HEK293 (cell line): ENCODE data around the gene ATAD1.
A peak's percentile ranks its signal among the peaks of the same experiment; 100 is the strongest.

Experiments
- FEZF1 ChIP-seq: fragments of 450-650 bp; formaldehyde crosslinking; IDR thresholded peaks from 2 replicates; pipeline ENCODE4 v1.5.1; 2016; ENCODE audit warnings: missing biosample characterization, missing genetic modification characterization
- GLI2 ChIP-seq: fragments of 450-650 bp; formaldehyde crosslinking; IDR thresholded peaks from 2 replicates; pipeline ENCODE4; 2017; ENCODE audit warnings: missing biosample characterization, missing genetic modification characterization, low read depth, borderline replicate concordance
- GLI4 ChIP-seq: fragments of 450-650 bp; formaldehyde crosslinking; IDR thresholded peaks from 2 replicates; pipeline ENCODE4 v1.5.1; 2016; ENCODE audit warnings: missing biosample characterization, missing genetic modification characterization
- GLIS1 ChIP-seq: fragments of 450-650 bp; formaldehyde crosslinking; IDR thresholded peaks from 2 replicates; pipeline ENCODE4 v1.5.1; 2016; ENCODE audit warnings: missing biosample characterization, missing genetic modification characterization
- HOXA7 ChIP-seq: sonication (generic); formaldehyde crosslinking; IDR thresholded peaks from 2 replicates; pipeline ENCODE4 v1.8.1; 2022; ENCODE audit warnings: missing genetic modification reagents, borderline replicate concordance
- KLF16 ChIP-seq: fragments of 450-650 bp; formaldehyde crosslinking; IDR thresholded peaks from 2 replicates; pipeline ENCODE4 v1.5.1; 2017; ENCODE audit warnings: missing biosample characterization, missing genetic modification characterization
- KLF7 ChIP-seq: fragments of 450-650 bp; formaldehyde crosslinking; IDR thresholded peaks from 2 replicates; pipeline ENCODE4 v1.5.1; 2016; ENCODE audit warnings: missing biosample characterization, missing genetic modification characterization, borderline replicate concordance
- SCRT1 ChIP-seq: fragments of 450-650 bp; formaldehyde crosslinking; IDR thresholded peaks from 2 replicates; pipeline ENCODE4 v1.5.1; 2016; ENCODE audit warnings: missing biosample characterization, missing genetic modification characterization, borderline replicate concordance
- WT1 ChIP-seq: fragments of 450-650 bp; formaldehyde crosslinking; IDR thresholded peaks from 2 replicates; pipeline ENCODE4 v1.5.1; 2016; ENCODE audit warnings: missing biosample characterization, missing genetic modification characterization
- ZBTB48 ChIP-seq: fragments of 450-650 bp; formaldehyde crosslinking; IDR thresholded peaks from 2 replicates; pipeline ENCODE4 v1.5.1; 2016; ENCODE audit warnings: missing biosample characterization, missing genetic modification characterization
- ZEB2 ChIP-seq: fragments of 450-650 bp; formaldehyde crosslinking; IDR thresholded peaks from 2 replicates; pipeline ENCODE4 v1.5.1; 2016; ENCODE audit warnings: missing biosample characterization, missing genetic modification characterization
- ZFP41 ChIP-seq: fragments of 450-650 bp; formaldehyde crosslinking; IDR thresholded peaks from 2 replicates; pipeline ENCODE4 v1.5.1; 2016; ENCODE audit warnings: missing biosample characterization, missing genetic modification characterization, borderline replicate concordance
- ZNF16 ChIP-seq: fragments of 450-650 bp; formaldehyde crosslinking; IDR thresholded peaks from 2 replicates; pipeline ENCODE4 v1.5.1; 2016; ENCODE audit warnings: low read depth, missing biosample characterization, missing genetic modification characterization
- ZNF18 ChIP-seq: fragments of 450-650 bp; formaldehyde crosslinking; IDR thresholded peaks from 2 replicates; pipeline ENCODE4 v1.5.1; 2016; ENCODE audit warnings: missing biosample characterization, missing genetic modification characterization
- ZNF202 ChIP-seq: fragments of 450-650 bp; formaldehyde crosslinking; IDR thresholded peaks from 2 replicates; pipeline ENCODE4 v1.5.1; 2016; ENCODE audit warnings: missing biosample characterization, missing genetic modification characterization, borderline replicate concordance
- ZNF221 ChIP-seq: fragments of 450-650 bp; formaldehyde crosslinking; IDR thresholded peaks from 2 replicates; pipeline ENCODE4 v1.5.1; 2017; ENCODE audit warnings: missing biosample characterization, missing genetic modification characterization, borderline replicate concordance
- ZNF292 ChIP-seq: fragments of 450-650 bp; formaldehyde crosslinking; IDR thresholded peaks from 2 replicates; pipeline ENCODE4 v1.5.1; 2016; ENCODE audit warnings: low read depth, missing biosample characterization, missing genetic modification characterization, borderline replicate concordance
- ZNF302 ChIP-seq: fragments of 450-650 bp; formaldehyde crosslinking; IDR thresholded peaks from 2 replicates; pipeline ENCODE4 v1.5.1; 2016; ENCODE audit warnings: missing biosample characterization, missing genetic modification characterization, low read depth
- ZNF324 ChIP-seq: fragments of 450-650 bp; formaldehyde crosslinking; IDR thresholded peaks from 2 replicates; pipeline ENCODE4 v1.5.1; 2016; ENCODE audit warnings: missing biosample characterization, missing genetic modification characterization
- ZNF341 ChIP-seq: fragments of 450-650 bp; formaldehyde crosslinking; IDR thresholded peaks from 2 replicates; pipeline ENCODE4; 2016; ENCODE audit warnings: low read depth, missing biosample characterization, missing genetic modification characterization
- ZNF354C ChIP-seq: fragments of 450-650 bp; formaldehyde crosslinking; IDR thresholded peaks from 2 replicates; pipeline ENCODE4 v1.5.1; 2016; ENCODE audit warnings: missing biosample characterization, missing genetic modification characterization, low read depth, borderline replicate concordance
- ZNF37A ChIP-seq: fragments of 450-650 bp; IDR thresholded peaks from 2 replicates; pipeline ENCODE4 v1.5.1; 2018; ENCODE audit warnings: missing biosample characterization, missing genetic modification characterization
- ZNF433 ChIP-seq: fragments of 450-650 bp; formaldehyde crosslinking; IDR thresholded peaks from 2 replicates; pipeline ENCODE4 v1.5.1; 2016; ENCODE audit warnings: missing biosample characterization, missing genetic modification characterization, low read depth
- ZNF510 ChIP-seq: fragments of 450-650 bp; formaldehyde crosslinking; IDR thresholded peaks from 2 replicates; pipeline ENCODE4 v1.5.1; 2018; ENCODE audit warnings: mild to moderate bottlenecking, missing genetic modification characterization, missing biosample characterization; ENCODE audit not compliant: insufficient replicate concordance
- ZNF514 ChIP-seq: fragments of 450-650 bp; formaldehyde crosslinking; IDR thresholded peaks from 2 replicates; pipeline ENCODE4 v1.5.1; 2016; ENCODE audit warnings: missing biosample characterization, missing genetic modification characterization
- ZNF558 ChIP-seq: fragments of 450-650 bp; formaldehyde crosslinking; IDR thresholded peaks from 2 replicates; pipeline ENCODE4 v1.5.1; 2016; ENCODE audit warnings: missing biosample characterization, missing genetic modification characterization
- ZNF561 ChIP-seq: fragments of 450-650 bp; IDR thresholded peaks from 2 replicates; pipeline ENCODE4 v1.5.1; 2018; ENCODE audit warnings: missing biosample characterization, missing genetic modification characterization, borderline replicate concordance
- ZNF571 ChIP-seq: fragments of 450-650 bp; formaldehyde crosslinking; IDR thresholded peaks from 2 replicates; pipeline ENCODE4 v1.5.0; 2017; ENCODE audit warnings: missing biosample characterization, missing genetic modification characterization
- ZNF623 ChIP-seq: fragments of 450-650 bp; formaldehyde crosslinking; IDR thresholded peaks from 2 replicates; pipeline ENCODE4 v1.5.1; 2016; ENCODE audit warnings: missing biosample characterization, missing genetic modification characterization
- ZNF654 ChIP-seq: fragments of 450-650 bp; formaldehyde crosslinking; IDR thresholded peaks from 2 replicates; pipeline ENCODE4 v1.5.1; 2016; ENCODE audit warnings: low read depth, missing biosample characterization, missing genetic modification characterization
- ZNF670 ChIP-seq: fragments of 450-650 bp; formaldehyde crosslinking; IDR thresholded peaks from 2 replicates; pipeline ENCODE4 v1.5.1; 2016; ENCODE audit warnings: missing biosample characterization, missing genetic modification characterization, low read depth
- ZNF777 ChIP-seq: fragments of 450-650 bp; formaldehyde crosslinking; IDR thresholded peaks from 2 replicates; pipeline ENCODE4 v1.5.1; 2017; ENCODE audit warnings: missing biosample characterization, missing genetic modification characterization, borderline replicate concordance
- ZSCAN23 ChIP-seq: fragments of 450-650 bp; formaldehyde crosslinking; IDR thresholded peaks from 2 replicates; pipeline ENCODE4 v1.5.1; 2016; ENCODE audit warnings: missing biosample characterization, missing genetic modification characterization
- TF ChIP-seq, protein P1 (sequence below): fragments of 450-650 bp; formaldehyde crosslinking; IDR thresholded peaks from 2 replicates; pipeline ENCODE4 v1.5.1; 2017; ENCODE audit warnings: missing biosample characterization, missing genetic modification characterization
- TF ChIP-seq, protein P2 (sequence below): fragments of 450-650 bp; formaldehyde crosslinking; IDR thresholded peaks from 2 replicates; pipeline ENCODE4 v1.5.1; 2016; ENCODE audit warnings: missing biosample characterization, missing genetic modification characterization
- TF ChIP-seq, protein P3 (sequence below): fragments of 450-650 bp; formaldehyde crosslinking; IDR thresholded peaks from 2 replicates; pipeline ENCODE4 v1.5.1; 2017; ENCODE audit warnings: missing biosample characterization, missing genetic modification characterization
- TF ChIP-seq, protein P4 (sequence below): fragments of 450-650 bp; formaldehyde crosslinking; IDR thresholded peaks from 2 replicates; pipeline ENCODE4 v1.5.1; 2016; ENCODE audit warnings: missing biosample characterization, missing genetic modification characterization

ATAD1 gene

GRCh38 chr10:87846023-87846422 is 28.0 kb upstream of the ATAD1 start (continued):
- TF ChIP-seq, protein P1, sequence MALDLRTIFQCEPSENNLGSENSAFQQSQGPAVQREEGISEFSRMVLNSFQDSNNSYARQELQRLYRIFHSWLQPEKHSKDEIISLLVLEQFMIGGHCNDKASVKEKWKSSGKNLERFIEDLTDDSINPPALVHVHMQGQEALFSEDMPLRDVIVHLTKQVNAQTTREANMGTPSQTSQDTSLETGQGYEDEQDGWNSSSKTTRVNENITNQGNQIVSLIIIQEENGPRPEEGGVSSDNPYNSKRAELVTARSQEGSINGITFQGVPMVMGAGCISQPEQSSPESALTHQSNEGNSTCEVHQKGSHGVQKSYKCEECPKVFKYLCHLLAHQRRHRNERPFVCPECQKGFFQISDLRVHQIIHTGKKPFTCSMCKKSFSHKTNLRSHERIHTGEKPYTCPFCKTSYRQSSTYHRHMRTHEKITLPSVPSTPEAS (tag by site-specific recombination), result peak; percentile 73
- TF ChIP-seq ZNF324 (peak; percentile 92; the same call in 1 of the 2 replicates), ZNF18 (tag by site-specific recombination) (no peak), WT1 (tag by site-specific recombination) (peak; percentile 100), ZNF623 (tag by site-specific recombination) (peak; percentile 43; the same call in 1 of the 2 replicates), ZNF302 (tag by site-specific recombination) (no peak), GLI2 (tag by site-specific recombination) (peak; percentile 97), ZNF510 (tag by site-specific recombination) (no peak), ZNF341 (tag by site-specific recombination) (peak; percentile 52), ZNF654 (tag by site-specific recombination) (peak; percentile 42), ZNF354C (tag by site-specific recombination) (no peak), ZNF221 (peak; percentile 87; the same call in 1 of the 2 replicates), ZNF16 (no peak), ZNF558 (tag by site-specific recombination) (peak; percentile 88), ZNF514 (tag by site-specific recombination) (no peak), ZNF571 (tag by site-specific recombination) (no peak), GLIS1 (peak; percentile 89), SCRT1 (tag by site-specific recombination) (peak; percentile 27; the same call in 1 of the 2 replicates), ZNF777 (tag by site-specific recombination) (no peak), ZSCAN23 (peak; percentile 100), ZNF561 (tag by site-specific recombination) (peak; percentile 76), ZNF202 (tag by site-specific recombination) (no peak), ZBTB48 (no peak), HOXA7 (CRISPR knock-in tag) (no peak), ZNF37A (tag by site-specific recombination) (no peak), ZEB2 (peak; percentile 100), ZNF433 (tag by site-specific recombination) (no peak), KLF16 (peak; percentile 87), ZNF292 (0 out of 2 replicates have a peak, but pooled peaks have one; percentile 27), ZFP41 (tag by site-specific recombination) (no peak), GLI4 (no peak), KLF7 (tag by site-specific recombination) (peak; percentile 81; the same call in 1 of the 2 replicates), ZNF670 (no peak), FEZF1 (tag by site-specific recombination) (peak; percentile 89)
- TF ChIP-seq, protein P2, sequence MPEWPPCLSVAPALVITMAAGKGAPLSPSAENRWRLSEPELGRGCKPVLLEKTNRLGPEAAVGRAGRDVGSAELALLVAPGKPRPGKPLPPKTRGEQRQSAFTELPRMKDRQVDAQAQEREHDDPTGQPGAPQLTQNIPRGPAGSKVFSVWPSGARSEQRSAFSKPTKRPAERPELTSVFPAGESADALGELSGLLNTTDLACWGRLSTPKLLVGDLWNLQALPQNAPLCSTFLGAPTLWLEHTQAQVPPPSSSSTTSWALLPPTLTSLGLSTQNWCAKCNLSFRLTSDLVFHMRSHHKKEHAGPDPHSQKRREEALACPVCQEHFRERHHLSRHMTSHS, result no peak
- TF ChIP-seq, protein P3, sequence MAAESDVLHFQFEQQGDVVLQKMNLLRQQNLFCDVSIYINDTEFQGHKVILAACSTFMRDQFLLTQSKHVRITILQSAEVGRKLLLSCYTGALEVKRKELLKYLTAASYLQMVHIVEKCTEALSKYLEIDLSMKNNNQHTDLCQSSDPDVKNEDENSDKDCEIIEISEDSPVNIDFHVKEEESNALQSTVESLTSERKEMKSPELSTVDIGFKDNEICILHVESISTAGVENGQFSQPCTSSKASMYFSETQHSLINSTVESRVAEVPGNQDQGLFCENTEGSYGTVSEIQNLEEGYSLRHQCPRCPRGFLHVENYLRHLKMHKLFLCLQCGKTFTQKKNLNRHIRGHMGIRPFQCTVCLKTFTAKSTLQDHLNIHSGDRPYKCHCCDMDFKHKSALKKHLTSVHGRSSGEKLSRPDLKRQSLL (tag by site-specific recombination), result peak; percentile 92
- TF ChIP-seq, protein P4, sequence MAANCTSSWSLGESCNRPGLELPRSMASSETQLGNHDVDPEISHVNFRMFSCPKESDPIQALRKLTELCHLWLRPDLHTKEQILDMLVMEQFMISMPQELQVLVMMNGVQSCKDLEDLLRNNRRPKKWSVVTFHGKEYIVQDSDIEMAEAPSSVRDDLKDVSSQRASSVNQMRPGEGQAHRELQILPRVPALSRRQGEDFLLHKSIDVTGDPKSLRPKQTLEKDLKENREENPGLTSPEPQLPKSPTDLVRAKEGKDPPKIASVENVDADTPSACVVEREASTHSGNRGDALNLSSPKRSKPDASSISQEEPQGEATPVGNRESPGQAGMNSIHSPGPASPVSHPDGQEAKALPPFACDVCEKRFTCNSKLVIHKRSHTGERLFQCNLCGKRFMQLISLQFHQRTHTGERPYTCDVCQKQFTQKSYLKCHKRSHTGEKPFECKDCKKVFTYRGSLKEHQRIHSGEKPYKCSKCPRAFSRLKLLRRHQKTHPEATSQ (tag by site-specific recombination), result 0 out of 2 replicates have a peak, but pooled peaks have one; percentile 71
